Activated gamma-delta T cell (primary cell): ENCODE data around the gene HOXD1.

Experiments
- DNase-seq: peaks from one replicate; lab custom pipeline; 2025; lab: John Stamatoyannopoulos, UW

The HOXD1 gene

DNA sequence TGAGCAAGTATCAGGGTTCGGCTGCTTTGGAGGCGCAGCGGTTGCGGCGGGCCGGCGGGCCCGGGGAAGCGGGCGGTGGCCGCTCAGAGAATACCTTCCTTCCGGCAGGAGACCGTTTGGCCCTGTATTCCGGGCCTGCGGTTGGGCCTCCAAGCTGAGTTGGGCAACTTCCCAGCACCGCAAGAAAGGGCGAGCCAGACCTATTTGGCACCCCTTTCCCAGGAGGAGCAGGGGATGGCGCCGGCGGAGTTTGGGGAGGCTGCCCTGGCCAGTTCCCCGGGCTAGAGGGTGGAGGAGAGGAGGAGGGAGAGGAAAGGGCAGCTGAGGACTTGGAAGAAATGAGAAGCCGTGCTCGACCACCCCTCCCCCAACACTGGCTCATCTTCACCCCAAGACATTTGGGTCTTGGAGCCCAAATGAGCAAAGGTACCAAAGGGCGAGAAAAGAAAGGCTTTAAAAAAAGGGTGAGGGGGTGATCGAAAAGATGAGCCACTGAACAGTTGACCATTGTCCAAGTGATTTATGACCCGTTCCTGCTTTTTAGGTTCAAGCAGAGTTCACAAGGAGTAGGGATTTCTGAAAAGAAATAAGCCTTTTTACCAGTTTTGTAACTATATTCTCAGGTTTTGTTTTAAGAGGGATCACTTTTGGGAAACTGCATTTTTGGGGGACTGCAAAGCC, 23.0 kb upstream of the HOXD1 start:
- DNase-seq: no peak

DNA sequence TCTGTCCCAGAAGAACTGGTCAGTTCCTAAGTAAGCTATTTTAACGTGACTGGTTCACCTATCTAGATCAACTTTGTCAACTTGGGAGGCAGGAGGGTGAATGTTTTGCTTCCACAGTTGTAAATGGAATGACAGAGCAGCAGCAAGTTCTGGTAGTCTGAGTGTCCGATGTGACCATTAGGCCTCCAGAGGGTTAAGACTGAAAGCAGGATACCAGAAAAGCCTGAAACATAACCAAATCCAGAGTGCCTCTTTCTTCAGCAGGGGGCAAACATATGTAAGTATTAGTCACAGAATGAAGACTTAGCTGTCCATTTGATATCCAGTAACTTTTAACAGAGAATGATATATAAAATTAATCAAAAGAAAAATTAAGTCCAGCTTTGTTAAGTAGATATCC, 22.2 kb upstream of the HOXD1 start:
- DNase-seq: no peak

DNA sequence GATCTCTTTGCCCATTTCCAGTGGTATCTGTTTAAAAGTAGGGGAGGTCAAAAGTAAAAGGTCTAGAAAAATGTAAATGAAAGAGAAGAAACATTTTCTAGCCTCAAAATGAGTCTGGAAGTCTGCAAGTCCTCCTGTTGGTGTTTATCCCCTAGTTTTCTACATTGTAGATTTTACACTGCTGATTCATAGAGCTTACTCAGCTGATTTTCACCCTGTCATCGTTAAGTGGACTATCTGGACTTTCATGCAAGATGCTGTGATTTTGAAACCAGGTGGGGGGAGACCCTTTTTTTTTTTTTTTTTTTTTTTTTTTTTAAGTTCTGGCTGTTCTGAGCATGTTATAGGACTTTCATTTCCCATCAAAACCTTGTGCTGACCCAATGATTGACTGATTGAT, 21.1 kb upstream of the HOXD1 start:
- DNase-seq: no peak

DNA sequence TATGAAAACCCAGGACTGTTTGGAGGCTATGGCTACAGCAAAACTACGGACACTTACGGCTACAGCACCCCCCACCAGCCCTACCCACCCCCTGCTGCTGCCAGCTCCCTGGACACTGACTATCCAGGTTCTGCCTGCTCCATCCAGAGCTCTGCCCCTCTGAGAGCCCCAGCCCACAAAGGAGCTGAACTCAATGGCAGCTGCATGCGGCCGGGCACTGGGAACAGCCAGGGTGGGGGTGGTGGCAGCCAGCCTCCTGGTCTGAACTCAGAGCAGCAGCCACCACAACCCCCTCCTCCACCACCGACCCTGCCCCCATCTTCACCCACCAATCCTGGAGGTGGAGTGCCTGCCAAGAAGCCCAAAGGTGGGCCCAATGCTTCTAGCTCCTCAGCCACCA, 19.3 kb upstream of the HOXD1 start:
- DNase-seq: no peak

DNA sequence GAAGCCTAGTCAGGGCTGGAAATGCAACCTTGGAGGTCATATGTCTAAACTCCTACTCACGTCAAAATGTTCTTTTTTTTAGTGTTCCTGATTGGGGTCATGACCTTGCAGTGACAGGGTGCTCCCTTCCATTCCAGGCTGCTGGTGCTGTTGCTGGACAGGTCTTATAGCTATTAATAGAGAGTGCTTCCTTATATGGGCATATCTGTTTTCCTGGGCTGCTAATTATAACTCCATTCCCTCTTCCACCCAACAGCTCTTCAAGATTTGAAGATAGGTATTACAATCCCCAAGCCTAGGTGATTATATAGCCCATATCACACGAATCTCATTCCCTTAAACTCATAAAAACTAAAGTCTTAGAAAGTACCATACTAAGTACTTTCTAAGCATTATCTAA, 18.8 kb upstream of the HOXD1 start:
- no peak for DNase-seq

DNA sequence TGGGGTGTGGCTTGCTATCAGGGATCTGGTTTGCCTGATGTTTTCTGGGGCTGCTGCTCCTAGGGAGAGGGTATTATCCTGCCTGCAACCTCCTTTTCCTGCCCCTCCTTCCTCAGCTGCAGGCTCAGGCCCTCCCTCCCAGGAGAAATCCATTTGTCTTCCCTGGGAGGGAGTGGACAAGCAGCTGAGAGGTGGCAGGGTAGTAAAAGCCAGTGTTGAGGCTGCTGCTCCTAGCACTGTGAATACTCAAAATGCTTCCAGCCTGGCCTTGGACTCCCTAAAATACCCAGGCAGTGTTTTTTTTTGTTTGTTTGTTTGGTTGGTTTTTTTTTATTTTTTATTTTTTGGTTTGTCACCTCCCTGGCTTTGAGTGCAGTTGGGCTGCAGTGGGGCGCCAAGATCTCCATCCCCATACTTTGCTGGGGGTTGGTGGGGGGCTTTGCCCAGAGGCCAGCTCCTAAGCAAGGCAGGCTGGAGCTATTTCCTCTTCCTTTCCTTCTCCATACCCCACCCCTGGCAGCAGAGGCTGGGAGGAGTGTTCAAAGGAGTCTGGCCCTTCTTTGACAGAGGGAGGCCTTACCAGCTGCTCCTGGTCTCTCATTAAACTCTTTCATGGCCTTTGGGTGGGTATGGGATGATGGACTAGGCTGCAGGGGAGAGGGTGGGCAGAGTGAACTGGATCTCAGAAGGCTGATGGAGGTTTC, 17.7 kb upstream of the HOXD1 start:
- no peak for DNase-seq

DNA sequence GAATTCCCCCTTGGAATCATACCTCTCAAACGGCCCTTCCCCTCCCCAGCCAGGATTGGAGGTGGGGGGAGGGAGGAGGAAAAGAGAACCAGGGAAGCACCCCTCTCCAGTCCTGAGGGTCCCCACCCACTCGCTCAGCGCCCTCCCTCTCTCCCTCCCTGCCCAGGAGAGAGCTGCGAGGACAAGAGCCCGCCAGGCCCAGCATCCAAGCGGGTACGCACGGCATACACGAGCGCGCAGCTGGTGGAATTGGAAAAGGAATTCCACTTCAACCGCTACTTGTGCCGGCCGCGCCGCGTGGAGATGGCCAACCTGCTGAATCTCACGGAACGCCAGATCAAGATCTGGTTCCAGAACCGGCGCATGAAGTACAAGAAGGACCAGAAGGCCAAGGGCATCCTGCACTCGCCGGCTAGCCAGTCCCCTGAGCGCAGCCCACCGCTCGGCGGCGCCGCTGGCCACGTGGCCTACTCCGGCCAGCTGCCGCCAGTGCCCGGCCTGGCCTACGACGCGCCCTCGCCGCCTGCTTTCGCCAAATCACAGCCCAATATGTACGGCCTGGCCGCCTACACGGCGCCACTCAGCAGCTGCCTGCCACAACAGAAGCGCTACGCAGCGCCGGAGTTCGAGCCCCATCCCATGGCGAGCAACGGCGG, 17.0 kb upstream of the HOXD1 start:
- DNase-seq: no peak

DNA sequence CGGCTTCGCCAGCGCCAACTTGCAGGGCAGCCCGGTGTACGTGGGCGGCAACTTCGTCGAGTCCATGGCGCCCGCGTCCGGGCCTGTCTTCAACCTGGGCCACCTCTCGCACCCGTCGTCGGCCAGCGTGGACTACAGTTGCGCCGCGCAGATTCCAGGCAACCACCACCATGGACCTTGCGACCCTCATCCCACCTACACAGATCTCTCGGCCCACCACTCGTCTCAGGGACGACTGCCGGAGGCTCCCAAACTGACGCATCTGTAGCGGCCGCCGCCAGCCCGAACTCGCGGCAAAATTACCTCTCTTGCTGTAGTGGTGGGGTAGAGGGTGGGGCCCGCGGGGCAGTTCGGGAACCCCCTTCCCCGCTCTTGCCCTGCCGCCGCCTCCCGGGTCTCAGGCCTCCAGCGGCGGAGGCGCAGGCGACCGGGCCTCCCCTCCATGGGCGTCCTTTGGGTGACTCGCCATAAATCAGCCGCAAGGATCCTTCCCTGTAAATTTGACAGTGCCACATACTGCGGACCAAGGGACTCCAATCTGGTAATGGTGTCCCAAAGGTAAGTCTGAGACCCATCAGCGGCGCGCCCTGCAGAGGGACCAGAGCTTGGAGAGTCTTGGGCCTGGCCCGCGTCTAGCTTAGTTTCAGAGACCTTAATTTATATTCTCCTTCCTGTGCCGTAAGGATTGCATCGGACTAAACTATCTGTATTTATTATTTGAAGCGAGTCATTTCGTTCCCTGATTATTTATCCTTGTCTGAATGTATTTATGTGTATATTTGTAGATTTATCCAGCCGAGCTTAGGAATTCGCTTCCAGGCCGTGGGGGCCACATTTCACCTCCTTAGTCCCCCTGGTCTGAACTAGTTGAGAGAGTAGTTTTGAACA, 16.2 kb upstream of the HOXD1 start:
- no peak for DNase-seq

DNA sequence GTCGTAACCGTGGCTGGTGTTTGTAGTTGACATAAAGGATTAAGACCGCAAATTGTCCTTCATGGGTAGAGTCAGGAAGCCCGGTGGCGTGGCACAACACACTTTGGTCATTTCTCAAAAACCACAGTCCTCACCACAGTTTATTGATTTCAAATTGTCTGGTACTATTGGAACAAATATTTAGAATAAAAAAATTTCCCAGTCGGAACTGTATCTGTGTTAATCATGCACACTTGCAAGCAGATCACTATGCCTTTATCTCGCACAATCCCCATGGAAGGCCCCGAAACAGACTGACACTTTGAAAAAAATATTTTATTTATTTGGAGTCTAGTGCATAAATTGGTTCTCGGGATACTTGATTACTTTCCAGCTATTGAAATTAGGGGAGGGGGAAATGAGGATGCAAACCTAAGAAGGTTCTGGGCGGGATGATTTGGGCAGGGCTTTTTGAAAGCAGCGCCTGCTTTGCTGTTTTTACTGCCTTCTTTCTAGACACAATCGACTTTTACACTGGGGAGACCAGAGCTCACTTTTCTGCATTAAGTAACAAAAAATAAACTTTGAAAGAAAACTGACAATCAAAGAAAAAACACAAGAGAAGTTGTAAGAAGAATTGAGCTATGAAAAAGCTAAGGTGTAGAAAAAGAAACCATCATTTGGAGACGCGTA, 15.4 kb upstream of the HOXD1 start:
- no peak for DNase-seq

DNA sequence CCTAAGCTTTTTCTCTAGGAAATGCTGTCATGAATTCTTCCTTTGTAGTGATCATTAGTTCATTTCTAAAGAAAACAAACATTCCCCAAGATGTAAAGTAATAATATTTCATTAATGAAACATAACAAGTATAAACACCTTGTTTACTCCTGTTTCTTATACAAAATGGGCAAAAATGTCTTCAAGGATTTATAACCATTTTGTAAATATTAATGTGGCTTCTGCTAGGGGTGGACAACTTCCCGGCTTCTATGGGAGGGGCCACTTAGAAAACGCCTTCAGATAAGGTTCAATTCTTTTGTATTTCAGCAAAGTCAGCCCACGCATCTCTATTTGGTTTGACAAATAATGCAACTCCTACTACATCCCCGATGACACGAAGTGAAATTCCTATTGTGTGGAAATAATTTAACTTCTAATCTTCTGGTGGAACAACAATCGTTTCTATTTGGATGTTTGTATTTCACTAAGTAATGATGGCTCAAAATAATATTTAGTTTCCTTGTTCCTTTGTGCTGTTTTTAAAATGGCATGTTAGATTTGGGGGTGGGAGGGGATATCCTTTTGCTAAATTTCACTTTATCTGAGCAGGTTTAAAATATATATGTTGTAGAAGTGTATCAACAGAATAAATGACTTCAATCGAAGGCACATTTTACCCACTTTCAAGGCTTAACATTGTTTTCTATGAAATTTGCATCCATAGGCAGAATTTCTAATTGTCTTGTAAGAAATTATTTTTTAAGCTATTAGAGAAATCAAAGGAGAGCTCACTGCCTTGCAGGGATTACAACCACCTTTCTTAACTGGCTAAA, 14.7 kb upstream of the HOXD1 start:
- no peak for DNase-seq

DNA sequence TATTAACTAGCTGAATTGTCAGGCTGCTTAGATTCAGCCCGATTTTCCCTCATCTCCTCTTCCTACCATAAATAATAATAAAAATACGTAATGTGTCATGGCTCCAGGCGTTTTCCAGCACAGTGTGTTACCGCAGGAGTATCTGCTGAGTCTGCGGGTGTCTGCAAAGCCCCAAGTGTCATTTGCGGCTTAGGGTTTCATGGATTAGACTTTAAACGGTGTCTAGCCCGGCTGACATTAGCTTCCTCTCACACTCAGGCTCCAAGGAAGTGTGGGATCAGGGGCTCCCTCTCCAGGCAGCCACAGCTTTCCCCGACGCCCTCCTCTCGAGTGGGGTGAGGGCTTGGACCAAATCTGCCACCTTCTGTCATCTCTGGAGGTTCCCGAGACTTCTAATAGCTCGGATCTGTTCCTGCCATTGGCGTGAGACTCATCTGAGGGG, 14.1 kb upstream of the HOXD1 start:
- no peak for DNase-seq

DNA sequence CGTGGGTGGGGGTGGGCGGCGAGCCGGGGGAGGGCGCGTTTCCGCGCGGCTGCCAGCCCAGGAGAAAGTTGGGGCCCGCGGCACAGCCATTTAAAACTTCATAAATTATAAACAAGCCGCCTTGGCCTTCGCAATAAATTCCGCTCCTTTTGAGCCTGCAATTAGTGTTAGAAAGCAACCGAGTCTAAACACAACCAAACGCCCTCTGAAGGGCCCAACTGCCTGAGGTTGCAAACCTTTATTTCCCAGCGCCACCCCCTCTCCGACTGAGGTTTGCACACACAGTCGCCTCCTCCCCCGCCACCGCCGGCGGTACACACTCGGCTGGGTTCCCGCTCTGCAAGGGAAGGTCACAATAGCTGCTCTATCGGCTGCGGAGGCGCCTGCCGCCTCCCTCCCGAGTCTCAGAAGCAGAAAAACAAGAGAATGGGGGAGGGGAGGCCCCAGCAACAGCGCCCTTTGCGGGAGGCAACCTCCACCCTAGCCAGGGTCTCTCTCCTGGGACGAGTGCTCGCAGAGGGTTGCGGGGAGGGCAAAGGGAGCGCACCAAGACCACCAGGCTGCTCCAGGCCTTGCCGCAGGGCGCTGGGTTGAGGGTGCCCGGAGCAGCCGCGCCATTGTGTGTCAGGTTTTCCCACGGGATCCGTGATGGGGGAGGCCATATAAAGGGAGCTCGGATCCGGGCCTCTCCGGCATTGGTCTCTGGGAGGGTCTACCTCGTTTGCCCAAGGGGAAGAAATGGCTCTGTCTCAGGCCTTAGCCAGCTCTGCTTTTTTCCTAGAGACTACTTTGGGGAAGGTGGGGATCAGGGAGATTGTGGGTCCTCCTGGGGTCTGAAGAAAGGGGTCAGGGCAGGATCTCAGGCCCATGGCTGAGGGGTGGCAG, 13.4 kb upstream of the HOXD1 start:
- no peak for DNase-seq

DNA sequence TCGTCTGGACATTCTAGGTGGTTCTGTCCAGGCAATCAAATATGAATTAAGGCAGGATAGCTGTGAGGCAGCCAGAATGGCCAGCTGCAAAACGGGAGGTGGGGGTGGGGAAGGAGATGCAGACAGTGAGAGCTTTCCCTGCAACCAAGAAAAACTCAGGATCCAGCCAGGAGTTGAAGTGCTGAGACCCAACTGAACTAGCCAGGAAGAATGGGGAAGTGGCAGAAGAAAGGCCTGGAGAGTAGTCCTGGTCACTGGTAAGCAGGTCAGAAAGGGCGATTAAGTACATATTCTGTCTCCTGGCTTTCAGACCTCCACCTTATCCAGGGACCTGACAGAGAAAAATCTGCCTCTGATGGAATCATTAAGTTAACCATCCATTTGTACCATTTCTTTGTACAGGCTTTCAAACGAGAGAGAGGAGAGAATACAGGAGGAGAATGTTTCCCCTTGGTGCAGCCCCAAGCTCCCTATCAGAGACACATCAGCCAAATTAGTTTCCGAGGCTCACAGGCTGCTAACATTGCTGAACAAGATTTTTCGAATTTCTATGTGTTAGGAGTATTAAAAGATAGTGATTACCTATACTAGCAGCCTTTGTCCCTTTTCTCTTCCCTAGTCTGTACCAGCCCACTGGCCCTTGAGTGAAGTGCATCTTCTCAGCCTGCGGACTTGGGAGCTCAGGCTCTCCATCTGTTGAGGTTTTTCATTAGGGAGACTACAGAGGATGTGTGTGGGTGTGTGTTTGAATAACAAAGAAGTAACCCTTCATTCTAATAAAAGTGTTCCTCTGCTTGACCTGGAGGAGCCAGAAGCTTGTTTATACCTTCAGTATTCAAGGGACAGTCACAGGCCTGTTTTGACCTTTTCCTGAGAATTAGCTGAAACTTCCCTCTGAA, 12.5 kb upstream of the HOXD1 start:
- no peak for DNase-seq

DNA sequence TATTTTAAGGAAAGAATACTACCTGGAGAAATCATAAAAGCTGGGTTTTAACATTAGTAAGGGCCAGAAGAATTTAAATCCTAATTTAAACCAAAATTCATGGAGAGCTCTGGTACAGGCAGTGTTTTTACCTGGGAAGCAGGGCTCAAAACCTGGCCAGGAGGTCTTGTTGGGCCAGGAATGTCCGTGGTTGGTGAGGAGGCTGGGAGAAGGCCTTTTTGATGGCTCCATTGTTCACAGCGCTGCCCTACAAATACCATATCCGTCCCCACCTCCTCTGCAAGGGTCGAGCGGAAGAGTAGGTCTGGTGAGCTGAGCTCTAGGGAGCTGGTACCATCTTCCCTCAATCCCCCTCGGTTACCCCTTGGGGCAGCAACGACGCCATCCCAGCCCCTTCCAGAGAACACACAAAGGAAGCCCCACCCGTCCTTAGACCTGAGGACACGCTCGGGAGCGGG, 10.9 kb upstream of the HOXD1 start:
- DNase-seq: no peak

DNA sequence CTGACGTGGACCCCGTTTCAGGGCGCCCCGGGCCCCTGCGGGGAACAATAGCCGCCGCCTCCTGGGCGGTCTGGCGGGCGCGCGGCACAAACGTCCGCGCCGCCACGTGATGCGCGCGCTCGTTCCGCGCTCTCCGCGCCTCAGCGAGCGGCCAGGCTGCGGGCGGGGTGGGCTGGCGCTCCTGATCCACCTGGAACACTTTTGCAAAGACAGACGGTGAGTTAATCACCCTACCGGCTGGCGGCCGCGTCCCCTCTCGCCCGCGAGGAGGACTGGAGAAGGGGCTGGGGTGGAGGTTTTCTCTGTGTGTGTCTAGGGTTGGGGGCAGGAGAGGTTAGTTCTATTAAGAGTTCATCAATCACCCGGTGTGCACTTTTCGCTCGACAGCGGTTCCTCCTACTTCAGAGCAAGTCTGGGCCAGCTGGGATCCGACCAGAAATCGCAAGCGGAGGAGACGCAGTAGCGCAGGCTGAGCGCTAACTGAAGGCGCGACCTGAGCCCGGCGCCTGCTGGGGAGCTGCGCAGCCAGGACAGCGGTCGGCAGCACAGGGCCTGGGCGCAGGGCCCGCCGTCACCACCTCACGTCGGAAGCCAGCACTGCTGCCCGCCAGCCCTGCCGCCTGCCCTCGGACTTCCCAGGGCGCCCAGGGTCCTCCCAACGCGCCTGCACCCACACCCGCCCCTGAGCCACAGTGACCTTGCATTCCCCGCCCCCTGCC, 10.3 kb upstream of the HOXD1 start:
- no peak for DNase-seq

DNA sequence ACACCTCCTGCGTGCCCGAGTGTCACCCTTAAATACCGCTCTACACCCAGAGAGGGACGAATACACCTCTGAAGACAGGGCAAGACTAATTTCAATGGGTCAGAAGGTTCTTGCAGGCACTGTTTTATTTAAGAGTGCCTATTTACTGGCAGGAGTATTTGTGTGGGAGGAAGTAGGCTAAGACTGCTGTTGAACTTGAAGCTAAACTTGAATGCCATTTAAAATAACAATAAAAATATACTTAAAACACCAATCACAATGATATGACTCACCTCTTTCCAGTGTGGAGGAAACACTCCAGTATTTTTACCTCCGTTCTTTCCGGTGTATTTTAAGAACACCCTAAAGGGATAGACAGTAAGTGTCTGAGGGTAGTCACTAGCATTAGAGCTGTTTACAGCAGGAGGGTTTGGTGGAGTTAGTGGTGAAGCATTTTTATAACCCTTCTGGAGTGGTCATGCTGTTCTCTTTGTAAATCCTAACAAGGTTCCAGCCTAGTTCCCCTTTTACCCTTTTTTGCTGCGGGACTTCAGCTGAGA, 9.6 kb upstream of the HOXD1 start:
- no peak for DNase-seq

DNA sequence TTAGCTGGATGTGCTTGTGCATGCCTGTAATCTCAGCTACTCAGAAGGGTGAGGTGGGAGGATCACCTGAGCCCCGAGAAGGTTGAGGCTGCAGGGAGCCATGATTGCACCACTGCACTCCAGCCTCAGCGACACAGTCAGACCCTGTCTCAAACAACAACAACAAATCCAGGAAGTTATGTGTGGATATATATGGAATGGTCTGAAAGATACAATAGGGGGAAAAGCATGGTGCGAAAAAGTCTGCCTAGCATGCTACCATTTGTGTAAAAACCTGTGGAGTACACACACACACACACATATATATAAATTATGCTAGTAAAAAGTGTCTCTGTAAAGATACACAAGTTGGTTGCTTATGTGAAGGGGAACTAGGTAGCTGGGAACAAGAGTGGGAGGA, 6.9 kb upstream of the HOXD1 start:
- DNase-seq: no peak

DNA sequence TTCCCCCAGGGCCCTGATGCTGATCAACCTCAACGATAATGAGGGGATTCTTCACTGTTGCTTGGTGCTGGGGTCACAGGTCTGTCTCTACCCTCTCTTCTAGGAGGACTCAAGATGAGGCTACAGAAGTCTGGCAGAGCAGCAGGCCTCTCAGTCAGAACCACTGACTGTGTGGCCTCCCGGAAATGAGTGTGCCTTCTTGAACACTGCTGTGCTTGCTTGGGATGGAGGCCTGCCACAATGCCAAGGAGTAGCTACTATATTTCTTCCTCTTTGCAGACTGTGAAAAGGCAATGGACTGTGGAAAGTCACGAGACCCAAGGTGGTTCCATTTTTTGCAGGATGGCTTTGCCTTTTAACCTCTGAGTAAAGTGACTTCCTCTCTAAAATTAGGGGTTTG, 5.8 kb upstream of the HOXD1 start:
- DNase-seq: no peak
